ENCODE data around the gene SCD. TPM values are rescaled to one million over a fixed set of nuclear protein-coding genes. Genes with fewer than 3 reads are reported as not detected.

SCD gene
- total RNA-seq, 1 donor from 2014 or later = 113 TPM

- TF ChIP-seq CTCF (conservative IDR thresholded peaks at IDR 0.05; ENCODE audit: low read depth, low read length) = no peak
- H3K4me3 ChIP-seq (ENCODE audit: low read depth, low read length) = no peak overlapping the region
- DNase-seq (ENCODE audit: low read depth) = no peak
Observed at GRCh38 chr10:100401631-100402328, 54.7 kb downstream of the SCD start.

GRCh38 chr10:100403734-100404133 is 56.7 kb downstream of the SCD start:
- no peak overlapping the region for H3K4me3 ChIP-seq (ENCODE audit: low read depth, low read length)
- TF ChIP-seq CTCF (conservative IDR thresholded peaks at IDR 0.05; ENCODE audit: low read depth, low read length) = no peak
- DNase-seq (ENCODE audit: low read depth) = no peak

- no peak for DNase-seq (ENCODE audit: low read depth)
- no peak overlapping the region for H3K4me3 ChIP-seq (ENCODE audit: low read depth, low read length)
- TF ChIP-seq CTCF (conservative IDR thresholded peaks at IDR 0.05; ENCODE audit: low read depth, low read length) = no peak
Observed at GRCh38 chr10:100413173-100413572, 66.1 kb downstream of the SCD start.

Other genes with a start within 250 kb of the SCD start
- 17.2 and 25.0 TPM in 2 replicates for gene ERLIN1, start 161.2 kb upstream of the SCD start, total RNA-seq
- gene CHUK, start 117.6 kb upstream of the SCD start, total RNA-seq = 15.9 and 23.9 TPM in 2 replicates
- 27.7 and 43.6 TPM in 2 replicates for gene CWF19L1, start 79.6 kb upstream of the SCD start, total RNA-seq
- gene BLOC1S2, start 60.6 kb upstream of the SCD start, total RNA-seq = 34.7 and 38.4 TPM in 2 replicates
- not detected in 2 replicates for gene PKD2L1, start 17.0 kb upstream of the SCD start, total RNA-seq
- gene WNT8B, start 115.8 kb downstream of the SCD start, total RNA-seq = not detected in 2 replicates
- 0.87 and 2.9 TPM in 2 replicates for gene SEC31B, start 172.6 kb downstream of the SCD start, total RNA-seq
- gene NDUFB8, start 182.6 kb downstream of the SCD start, total RNA-seq = 217 and 269 TPM in 2 replicates
- gene HIF1AN, start 188.7 kb downstream of the SCD start, total RNA-seq = 6.1 and 7.0 TPM in 2 replicates

Measured in epithelial cell of proximal tubule (primary cell).